Stomach (tissue), 4 donors: ENCODE measurements around the gene MX2.

Source experiments
- CTCF ChIP-seq, 7 experiments: fragments of 450-650 bp in 4 of 7; fragments of 200-600 bp in 3 of 7; sonication (generic) in 3 of 7; IDR thresholded peaks; one replicate each; pipeline ENCODE4 v1.5.1; 2016 to 2019; ENCODE audit warnings: antibody characterized with exemption in 7 of 7, control low read depth in 2 of 7, mild to moderate bottlenecking in 1 of 7
- POLR2AphosphoS5 ChIP-seq, 3 donors: sonication (generic); formaldehyde crosslinking; IDR thresholded peaks; one replicate each; pipeline ENCODE4 v1.6.1; 2016; ENCODE audit warnings: antibody characterized with exemption in 3 of 3

GRCh38 chr21:41402231-41402630 lies 40.4 kb downstream of the MX2 start:
- no peak for TF ChIP-seq CTCF (IDR thresholded peaks at IDR 0.05)
- no peak for TF ChIP-seq POLR2AphosphoS5 (IDR thresholded peaks at IDR 0.05)
